ENCODE measurements around the gene PRRT1B.

GRCh38 chr9:131596430-131596743 is 51.1 kb downstream of the PRRT1B start:
- TF ChIP-seq POLR2A (IDR thresholded peaks at IDR 0.05; ENCODE audit: low read length) (no peak), GATA1 (IDR thresholded peaks at IDR 0.05; ENCODE audit: low read depth, low read length) (no peak)

Measured in erythroblast (primary cell).